Osteoblast (primary cell): Measurements from ENCODE around the gene POPDC2. TPM values are rescaled to one million over a fixed set of nuclear protein-coding genes. Genes with fewer than 3 reads are reported as not detected.

ENCODE experiments used
- DNase-seq: peaks from one replicate; pipeline ENCODE4 v3.0.0; 2011; ENCODE audit warnings: low spot score, mixed read lengths; ENCODE audit not compliant: insufficient read length; ENCODE audit errors: missing footprints
- H2AFZ ChIP-seq: 2 replicates; pipeline ENCODE4 v1.6.0; 2011; ENCODE audit warnings: mild to moderate bottlenecking, low read length
- H3K27ac ChIP-seq: 2 replicates; pipeline ENCODE4 v1.5.1; 2011; ENCODE audit warnings: mild to moderate bottlenecking, low read depth, low read length, moderate library complexity
- H3K27me3 ChIP-seq: 2 replicates; pipeline ENCODE4 v1.6.0; 2012; ENCODE audit warnings: mild to moderate bottlenecking, control low read depth, inconsistent platforms, low read length, moderate library complexity; ENCODE audit not compliant: insufficient read depth
- H3K36me3 ChIP-seq: 2 replicates; pipeline ENCODE4 v1.5.1; 2011; ENCODE audit warnings: mild to moderate bottlenecking, low read length, control low read depth, moderate library complexity; ENCODE audit not compliant: insufficient read depth
- H3K4me1 ChIP-seq: 2 replicates; pipeline ENCODE4 v1.5.1; 2011; ENCODE audit warnings: mild to moderate bottlenecking, low read length, control low read depth, moderate library complexity; ENCODE audit not compliant: insufficient read depth
- H3K4me2 ChIP-seq: 2 replicates; pipeline ENCODE4 v1.6.0; 2011; ENCODE audit warnings: mild to moderate bottlenecking, low read length; ENCODE audit not compliant: insufficient read depth
- H3K4me3 ChIP-seq: fragments of 200-600 bp; sonication (generic); 3 replicates; pipeline ENCODE4 v1.5.1; 2012; ENCODE audit warnings: mild to moderate bottlenecking, low read length, inconsistent platforms; ENCODE audit not compliant: insufficient read depth
- H3K79me2 ChIP-seq: 2 replicates; pipeline ENCODE4 v1.6.0; 2012; ENCODE audit warnings: mild to moderate bottlenecking, low read length, control low read depth, inconsistent platforms; ENCODE audit not compliant: insufficient read depth
- H3K9me3 ChIP-seq: 2 replicates; pipeline ENCODE4 v1.5.1; 2011; ENCODE audit warnings: low read depth, low read length, control low read depth
- H4K20me1 ChIP-seq: 2 replicates; pipeline ENCODE4 v1.6.0; 2012; ENCODE audit warnings: mild to moderate bottlenecking, low read length, control low read depth; ENCODE audit not compliant: insufficient read depth
- total RNA-seq: library from RNA; depleted of rRNA; stranded (reverse); fragments of >200 nt; gene quantifications from 2 replicates; pipeline ENCODE4 v1.2.3, GENCODE V29; 2012
- TF ChIP-seq, protein P1 (sequence below): IDR thresholded peaks from 2 replicates; pipeline ENCODE4 v1.5.1; 2011; ENCODE audit warnings: mild to moderate bottlenecking, low read depth, low read length, moderate library complexity; ENCODE audit errors: extremely low read depth

The POPDC2 gene
- total RNA-seq, 1 donor: 1.1 TPM

- no peak for DNase-seq
- H3K4me2 ChIP-seq: peak overlapping the region; percentile 45
- TF ChIP-seq, protein P1, sequence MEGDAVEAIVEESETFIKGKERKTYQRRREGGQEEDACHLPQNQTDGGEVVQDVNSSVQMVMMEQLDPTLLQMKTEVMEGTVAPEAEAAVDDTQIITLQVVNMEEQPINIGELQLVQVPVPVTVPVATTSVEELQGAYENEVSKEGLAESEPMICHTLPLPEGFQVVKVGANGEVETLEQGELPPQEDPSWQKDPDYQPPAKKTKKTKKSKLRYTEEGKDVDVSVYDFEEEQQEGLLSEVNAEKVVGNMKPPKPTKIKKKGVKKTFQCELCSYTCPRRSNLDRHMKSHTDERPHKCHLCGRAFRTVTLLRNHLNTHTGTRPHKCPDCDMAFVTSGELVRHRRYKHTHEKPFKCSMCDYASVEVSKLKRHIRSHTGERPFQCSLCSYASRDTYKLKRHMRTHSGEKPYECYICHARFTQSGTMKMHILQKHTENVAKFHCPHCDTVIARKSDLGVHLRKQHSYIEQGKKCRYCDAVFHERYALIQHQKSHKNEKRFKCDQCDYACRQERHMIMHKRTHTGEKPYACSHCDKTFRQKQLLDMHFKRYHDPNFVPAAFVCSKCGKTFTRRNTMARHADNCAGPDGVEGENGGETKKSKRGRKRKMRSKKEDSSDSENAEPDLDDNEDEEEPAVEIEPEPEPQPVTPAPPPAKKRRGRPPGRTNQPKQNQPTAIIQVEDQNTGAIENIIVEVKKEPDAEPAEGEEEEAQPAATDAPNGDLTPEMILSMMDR: no peak
- H3K27ac ChIP-seq: peak overlapping the region; percentile 88
- no peaks in the 10 kb centered on the region for H4K20me1 ChIP-seq
- no peaks in the 10 kb centered on the region for H3K79me2 ChIP-seq
- peaks cover under 1% of the 10 kb centered on the region for H3K36me3 ChIP-seq
- peak overlapping the region; percentile 71 for H2AFZ ChIP-seq
- H3K4me1 ChIP-seq: peaks cover 47% of the 10 kb centered on the region
- H3K4me3 ChIP-seq: no peak overlapping the region
- H3K9me3 ChIP-seq: no peaks in the 10 kb centered on the region
- H3K27me3 ChIP-seq: no peaks in the 10 kb centered on the region
These were observed 4.5 kb upstream of the POPDC2 start for GRCh38 chr3:119664850-119665379.

- Histone ChIP-seq H3K36me3 (no peaks in the 10 kb centered on the region), H3K27ac (peak overlapping the region; percentile 88), H3K4me3 (no peak overlapping the region), H3K9me3 (no peaks in the 10 kb centered on the region), H2AFZ (peak overlapping the region; percentile 71), H4K20me1 (no peaks in the 10 kb centered on the region), H3K4me2 (peak overlapping the region; percentile 45), H3K4me1 (peaks cover 46% of the 10 kb centered on the region), H3K27me3 (no peaks in the 10 kb centered on the region), H3K79me2 (no peaks in the 10 kb centered on the region)
- TF ChIP-seq, protein P1: no peak
- no peak for DNase-seq
These were observed 4.0 kb upstream of the POPDC2 start for GRCh38 chr3:119664370-119664769.

GRCh38 chr3:119663885-119664284, 3.5 kb upstream of the POPDC2 start:
- H3K4me2 ChIP-seq: peak overlapping the region; percentile 45

DNA sequence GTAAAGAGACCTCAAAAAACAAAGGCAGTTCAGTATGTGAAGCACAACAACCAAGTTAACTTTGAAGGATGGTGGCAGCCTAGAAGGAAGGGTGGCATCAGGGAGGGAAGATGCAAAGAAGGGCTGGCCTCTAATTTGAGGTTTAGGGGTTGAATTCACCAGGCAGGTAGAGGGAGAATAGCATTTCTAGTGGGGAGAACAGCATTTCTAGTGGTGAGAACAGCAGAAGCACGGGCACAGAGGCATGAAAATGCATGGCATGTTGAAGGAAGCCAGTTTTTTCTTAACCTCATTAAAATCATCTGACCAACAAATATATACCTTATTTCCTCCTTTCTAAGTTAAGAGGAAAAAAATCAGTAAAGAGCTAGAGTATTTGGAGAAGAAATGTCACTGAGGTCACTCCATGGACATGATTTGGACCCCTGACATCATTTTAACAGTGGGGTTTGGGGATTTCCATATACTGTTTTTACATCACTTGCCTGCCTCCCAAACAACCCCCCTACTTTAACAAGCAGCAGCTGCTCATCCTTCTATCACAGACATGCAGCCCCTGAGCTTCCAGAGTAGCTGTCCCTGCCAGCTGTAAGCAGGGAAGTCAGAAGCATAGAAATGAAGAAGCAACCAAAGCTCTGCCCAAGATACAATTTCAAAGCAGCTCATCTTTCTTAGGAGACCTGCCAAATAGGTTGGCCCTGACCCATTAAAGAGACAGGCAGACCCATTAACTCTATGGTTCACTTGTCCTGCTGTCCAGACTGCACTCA, 2.4 kb upstream of the POPDC2 start:
- Histone ChIP-seq H3K36me3 (no peaks in the 10 kb centered on the region), H4K20me1 (no peaks in the 10 kb centered on the region), H3K4me2 (peak overlapping the region; percentile 45), H3K9me3 (no peaks in the 10 kb centered on the region), H3K27ac (peak overlapping the region; percentile 88), H2AFZ (peak overlapping the region; percentile 21), H3K79me2 (no peaks in the 10 kb centered on the region), H3K4me3 (no peak overlapping the region), H3K27me3 (no peaks in the 10 kb centered on the region), H3K4me1 (peaks cover 46% of the 10 kb centered on the region)
- TF ChIP-seq, protein P1: peak; percentile 19
- no peak for DNase-seq

More at GRCh38 chr3:119663885-119664284, 3.5 kb upstream of the POPDC2 start:
- H3K36me3 ChIP-seq: no peaks in the 10 kb centered on the region
- no peaks in the 10 kb centered on the region for H4K20me1 ChIP-seq
- H3K4me3 ChIP-seq: no peak overlapping the region
- peak overlapping the region; percentile 71 for H2AFZ ChIP-seq
- no peaks in the 10 kb centered on the region for H3K79me2 ChIP-seq
- H3K4me1 ChIP-seq: peaks cover 46% of the 10 kb centered on the region
- no peaks in the 10 kb centered on the region for H3K9me3 ChIP-seq
- DNase-seq: no peak
- TF ChIP-seq, protein P1: no peak
- peak overlapping the region; percentile 88 for H3K27ac ChIP-seq
- no peaks in the 10 kb centered on the region for H3K27me3 ChIP-seq
